HepG2 (cell line): ENCODE data around the gene PTPRB. TPM values are rescaled to one million over a fixed set of nuclear protein-coding genes. Genes with fewer than 3 reads are reported as not detected.
A peak's percentile ranks its signal among the peaks of the same experiment; 100 is the strongest.

ENCODE experiments used
- ATAC-seq: fragments of 200-7000 bp; cut with Tn5 transposase; 3 replicates; pipeline ENCODE4 v1.9.1; 2020; ENCODE audit warnings: mild to moderate bottlenecking, moderate library complexity
- BruUV-seq: library from RNA; stranded (reverse); fragments of 400-500 nt; replicated peaks from 2 replicates; lab custom pipeline; 2021; lab: Mats Ljungman, UMichigan
- CTCF ChIA-PET: fragments of 300-600 bp; formaldehyde crosslinking; extraction: SDS; loops from one replicate; lab custom pipeline; 2021; ENCODE audit warnings: low total read pairs, inconsistent platforms, low intra/inter-chr PET ratio; lab: Yijun Ruan, JAX
- POLR2A ChIA-PET: fragments of 350-600 bp; sonication (Branson Sonifier 250); formaldehyde crosslinking; loops from one replicate; lab custom pipeline; 2020; ENCODE audit warnings: antibody characterized with exemption, inconsistent platforms; lab: Yijun Ruan, JAX
- DNase-seq: peaks from one replicate; pipeline ENCODE4 v3.0.0-alpha.2; 2015; ENCODE audit warnings: low spot score
- FAIRE-seq: peaks from 3 replicates; lab custom pipeline; 2011; peaks lifted over from hg19 to GRCh38; lab: Jason Lieb, UNC
- H2AFZ ChIP-seq: one replicate; pipeline ENCODE4 v1.6.1; 2011; ENCODE audit warnings: low read length, inconsistent platforms
- H3K27ac ChIP-seq: fragments of 300-600 bp; 3 replicates; pipeline ENCODE4 v1.8.0; 2011; ENCODE audit warnings: mixed run types, mild to moderate bottlenecking, mixed read lengths, low read length, inconsistent platforms; ENCODE audit not compliant: insufficient read depth; ENCODE audit errors: extremely low read length
- H3K27me3 ChIP-seq, 2 experiments: fragments of 200-600 bp in 1 of 2; 2 replicates in 1 of 2; 3 replicates in 1 of 2; pipeline versions ENCODE4 v1.6.0 to v1.8.0; 2011; ENCODE audit warnings: low read length in 2 of 2, mild to moderate bottlenecking in 2 of 2, moderate library complexity in 2 of 2, inconsistent platforms in 1 of 2; ENCODE audit not compliant: insufficient read depth in 2 of 2, control insufficient read depth in 1 of 2
- H3K36me3 ChIP-seq, 2 experiments: fragments of 200-600 bp in 1 of 2; replicated peaks in 1 of 2; 2 replicates in 1 of 2; 3 replicates in 1 of 2; pipeline versions ENCODE4 v1.5.1 to v1.8.0; 2011; ENCODE audit warnings: low read length in 2 of 2, inconsistent platforms in 1 of 2; ENCODE audit not compliant: insufficient read depth in 2 of 2, control insufficient read depth in 1 of 2
- H3K4me1 ChIP-seq: 2 replicates; pipeline ENCODE4 v1.5.1; 2012; ENCODE audit warnings: low read length, inconsistent platforms; ENCODE audit not compliant: insufficient read depth
- H3K4me2 ChIP-seq: 2 replicates; pipeline ENCODE4 v1.6.0; 2011; ENCODE audit warnings: low read depth, low read length, inconsistent platforms
- H3K4me3 ChIP-seq, 3 experiments: fragments of 200-600 bp in 1 of 3; sonication (generic), shearing (Covaris generic) in 1 of 3; replicated peaks in 1 of 3; 2 replicates each; pipeline ENCODE4 v1.5.1; 2011 to 2016; ENCODE audit warnings: low read length in 3 of 3, inconsistent platforms in 2 of 3, low read depth in 2 of 3, mild to moderate bottlenecking in 2 of 3, control low read depth in 1 of 3, mixed read lengths in 1 of 3; ENCODE audit not compliant: insufficient read depth in 1 of 3
- H3K79me2 ChIP-seq: one replicate; pipeline ENCODE4 v1.6.1; 2011; ENCODE audit warnings: low read length, inconsistent platforms; ENCODE audit not compliant: insufficient read depth
- H3K9ac ChIP-seq: 2 replicates; pipeline ENCODE4 v1.6.0; 2011; ENCODE audit warnings: mild to moderate bottlenecking, low read depth, low read length, inconsistent platforms; ENCODE audit not compliant: insufficient read depth
- H3K9me3 ChIP-seq: 2 replicates; pipeline ENCODE4 v1.5.1; 2012; ENCODE audit warnings: mild to moderate bottlenecking, low read length
- H4K20me1 ChIP-seq: 2 replicates; pipeline ENCODE4 v1.6.0; 2011; ENCODE audit warnings: inconsistent platforms, mild to moderate bottlenecking, low read length, moderate library complexity; ENCODE audit not compliant: insufficient read depth
- FOXA3 ChIP-seq: IDR thresholded peaks from 2 replicates; pipeline ENCODE4 v1.6.1; 2016; ENCODE audit warnings: missing genetic modification reagents, missing compliant biosample characterization
- HNF4A ChIP-seq: sonication (generic); formaldehyde crosslinking; IDR thresholded peaks from 2 replicates; pipeline ENCODE4 v1.4.0; 2020; ENCODE audit warnings: missing genetic modification reagents
- MAFF ChIP-seq: IDR thresholded peaks from 2 replicates; pipeline ENCODE4 v1.6.1; 2011; ENCODE audit warnings: low read depth, low read length, improper control_type of control experiment
- MAFK ChIP-seq, 2 experiments: IDR thresholded peaks in 1 of 2; conservative IDR thresholded peaks in 1 of 2; 2 replicates each; pipeline ENCODE4 v1.6.1; 2011; ENCODE audit warnings: improper control_type of control experiment in 2 of 2, low read length in 2 of 2
- MEIS2 ChIP-seq: sonication (generic); formaldehyde crosslinking; IDR thresholded peaks from 2 replicates; pipeline ENCODE4 v1.9.0; 2021; ENCODE audit warnings: mild to moderate bottlenecking, missing genetic modification reagents
- MTERF4 ChIP-seq: sonication (generic); formaldehyde crosslinking; IDR thresholded peaks from 2 replicates; pipeline ENCODE4 v1.8.0; 2023; ENCODE audit warnings: mild to moderate bottlenecking, missing genetic modification reagents
- RAD51 ChIP-seq: fragments of 450-650 bp; IDR thresholded peaks from 2 replicates; pipeline ENCODE4 v1.6.1; 2016; ENCODE audit warnings: borderline replicate concordance
- SP1 ChIP-seq, 2 experiments: fragments of 450-650 bp in 1 of 2; sonication (generic) in 1 of 2; formaldehyde crosslinking in 1 of 2; IDR thresholded peaks; 2 replicates each; pipeline versions ENCODE4 v1.4.0 to v1.6.1; 2016 to 2020; ENCODE audit warnings: missing genetic modification reagents in 1 of 2
- TAF15 ChIP-seq: fragments of 200-400 bp; formaldehyde crosslinking; IDR thresholded peaks from one replicate; pipeline ENCODE4 v1.6.1; 2018; ENCODE audit warnings: mild to moderate bottlenecking, low read depth, low read length; ENCODE audit not compliant: poor library complexity, severe bottlenecking
- ZBTB3 ChIP-seq: sonication (generic); formaldehyde crosslinking; IDR thresholded peaks from 2 replicates; pipeline ENCODE4 v1.4.0; 2020; ENCODE audit warnings: low read depth, mild to moderate bottlenecking, moderate library complexity, missing genetic modification reagents, borderline replicate concordance
- ZBTB7B ChIP-seq: sonication (generic); formaldehyde crosslinking; IDR thresholded peaks from 2 replicates; pipeline ENCODE4 v1.4.0; 2020; ENCODE audit warnings: missing genetic modification reagents
- ZC3H4 ChIP-seq: sonication (generic); formaldehyde crosslinking; IDR thresholded peaks from 2 replicates; pipeline ENCODE4 v1.4.0; 2020; ENCODE audit warnings: missing genetic modification reagents, borderline replicate concordance
- ZNF367 ChIP-seq: sonication (generic); formaldehyde crosslinking; IDR thresholded peaks from 2 replicates; pipeline ENCODE4 v1.4.0; 2020; ENCODE audit warnings: missing genetic modification reagents, borderline replicate concordance
- ZNF660 ChIP-seq: sonication (generic); formaldehyde crosslinking; IDR thresholded peaks from 2 replicates; pipeline ENCODE4 v1.5.1; 2020; ENCODE audit warnings: mild to moderate bottlenecking, low read depth, missing genetic modification reagents, borderline replicate concordance
- ZSCAN21 ChIP-seq: sonication (generic); formaldehyde crosslinking; IDR thresholded peaks from 2 replicates; pipeline ENCODE4 v1.8.0; 2022; ENCODE audit warnings: mild to moderate bottlenecking, missing genetic modification reagents, moderate library complexity, borderline replicate concordance
- WGBS: methylation state at CpG from one replicate; pipeline ENCODE4 v1.1.6; 2017; ENCODE audit warnings: low lambda C conversion rate; 5-methylcytosine and 5-hydroxymethylcytosine counted together
- in situ Hi-C: cut with HindIII; loops from 2 replicates; pipeline ENCODE4 v1.10.0; 2017; ENCODE audit warnings: low pct_unique_long_range_greater_than_20kb; ENCODE audit not compliant: extremely low pct_ligation_motif_present
- intact Hi-C: fragments of 100-400 bp; cut with micrococcal nuclease; formaldehyde crosslinking; loops from one replicate; pipeline ENCODE4 v1.10.0; 2022; ENCODE audit not compliant: unreplicated experiment
- polyA plus RNA-seq, 8 experiments: library from polyadenylated mRNA; depleted of rRNA in 3 of 8; stranded (reverse) in 7 of 8; unstranded in 1 of 8; fragments of >200 nt; fragmentation: Illumina TruSeq in 4 of 8; extraction: Trizol in 4 of 8; gene quantifications; 2 replicates each; pipeline versions ENCODE4 v1.2.1 to v1.2.3, GENCODE V29; 2011 to 2016; ENCODE audit warnings: low read depth in 4 of 8, missing spikeins in 1 of 8, mixed read lengths in 1 of 8; ENCODE audit not compliant: insufficient read depth in 1 of 8
- total RNA-seq, 5 experiments: library from RNA; depleted of rRNA; stranded (reverse); fragments of >200 nt; fragmentation: Illumina TruSeq; extraction: Trizol; gene quantifications; 2 replicates each; pipeline ENCODE4 v1.2.3, GENCODE V29; 2016; ENCODE audit warnings: low read depth in 1 of 5
- TF ChIP-seq, protein P1 (sequence below): IDR thresholded peaks from 2 replicates; pipeline ENCODE4 v1.4.0; 2020; ENCODE audit warnings: mild to moderate bottlenecking, missing genetic modification reagents

The PTPRB gene
- total and polyA plus RNA-seq, 2 of the 13 experiments (the other 11 are each of a cell fraction or from before 2014, with no cell fraction given) = 0.02 to 0.07 TPM

- no peak for TF ChIP-seq ZNF660 (CRISPR knock-in tag)
- TF ChIP-seq RAD51 = no peak
- no peak for TF ChIP-seq ZC3H4
- TF ChIP-seq ZSCAN21 (CRISPR knock-in tag) = no peak
- no peak for TF ChIP-seq TAF15
- no peak for TF ChIP-seq ZBTB7B (CRISPR knock-in tag)
- no peak for TF ChIP-seq FOXA3 (CRISPR knock-in tag)
- TF ChIP-seq ZNF367 (CRISPR knock-in tag) = no peak
- no peak for TF ChIP-seq MEIS2 (CRISPR knock-in tag)
Observed at GRCh38 chr12:70661466-70662161, 24.4 kb upstream of the PTPRB start (continued).

DNA sequence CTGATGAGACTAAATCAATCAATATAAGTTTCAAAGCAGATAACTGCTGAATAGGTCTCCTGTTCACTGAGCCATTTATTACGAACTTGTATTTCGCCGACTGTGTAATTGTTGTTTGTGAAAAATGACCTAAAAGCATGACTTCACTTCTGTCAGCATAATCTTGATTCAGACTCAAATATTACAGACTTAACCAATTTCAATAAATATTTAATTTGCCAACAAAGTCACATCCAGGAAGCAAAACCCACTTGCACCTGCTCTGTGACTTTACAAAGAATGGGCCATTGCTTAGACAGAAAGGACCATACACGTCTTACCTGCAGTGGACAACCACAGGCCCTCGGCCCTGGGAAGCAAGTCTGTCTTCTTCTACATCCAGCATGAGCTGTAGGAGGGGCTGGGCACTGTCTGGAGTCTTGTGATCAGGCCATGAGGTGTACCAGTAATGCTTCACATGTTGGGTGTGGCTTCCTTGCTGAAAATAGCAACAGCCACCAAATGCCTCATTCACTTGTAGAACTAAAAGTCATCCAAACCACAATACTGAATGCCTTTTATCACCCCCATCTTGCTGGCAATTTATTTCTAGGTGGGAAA is 23.5 kb upstream of the PTPRB start:
- CTCF ChIA-PET = no interaction called here
- no peak for FAIRE-seq
- WGBS = 49% methylated on average over 5 of the region's 5 CpGs
- no peaks in the 10 kb centered on the region for H4K20me1 ChIP-seq
- no peak overlapping the region for H3K4me2 ChIP-seq
- no peaks in the 10 kb centered on the region for H3K36me3 ChIP-seq
- no peaks in the 10 kb centered on the region for H3K9me3 ChIP-seq
- H3K4me1 ChIP-seq = no peaks in the 10 kb centered on the region
- no peak overlapping the region for H3K4me3 ChIP-seq
- no peak for DNase-seq
- intact Hi-C loops (no loop called here), in situ Hi-C loops (no loop called here)
- no peak overlapping the region for H2AFZ ChIP-seq
- no peak overlapping the region for H3K9ac ChIP-seq
- H3K79me2 ChIP-seq = no peaks in the 10 kb centered on the region
- POLR2A ChIA-PET = no interaction called here
- no peak for ATAC-seq
- H3K27me3 ChIP-seq = no peaks in the 10 kb centered on the region
- H3K27ac ChIP-seq = no peak overlapping the region
- BruUV-seq = no TSS peak
- TF ChIP-seq MAFF (peak; percentile 81), MTERF4 (CRISPR knock-in tag) (no peak), ZBTB3 (CRISPR knock-in tag) (no peak), SP1 (IDR thresholded peaks at IDR 0.05) (no peak), SP1 (CRISPR knock-in tag; IDR thresholded peaks at IDR 0.05) (no peak), HNF4A (no peak), MAFK (conservative IDR thresholded peaks at IDR 0.05 in 1 of 2, IDR thresholded peaks at IDR 0.05 in 1 of 2; ENCODE audit: low read length in 2 of 2) (peak; percentile 75 to 87)
- TF ChIP-seq, protein P1, sequence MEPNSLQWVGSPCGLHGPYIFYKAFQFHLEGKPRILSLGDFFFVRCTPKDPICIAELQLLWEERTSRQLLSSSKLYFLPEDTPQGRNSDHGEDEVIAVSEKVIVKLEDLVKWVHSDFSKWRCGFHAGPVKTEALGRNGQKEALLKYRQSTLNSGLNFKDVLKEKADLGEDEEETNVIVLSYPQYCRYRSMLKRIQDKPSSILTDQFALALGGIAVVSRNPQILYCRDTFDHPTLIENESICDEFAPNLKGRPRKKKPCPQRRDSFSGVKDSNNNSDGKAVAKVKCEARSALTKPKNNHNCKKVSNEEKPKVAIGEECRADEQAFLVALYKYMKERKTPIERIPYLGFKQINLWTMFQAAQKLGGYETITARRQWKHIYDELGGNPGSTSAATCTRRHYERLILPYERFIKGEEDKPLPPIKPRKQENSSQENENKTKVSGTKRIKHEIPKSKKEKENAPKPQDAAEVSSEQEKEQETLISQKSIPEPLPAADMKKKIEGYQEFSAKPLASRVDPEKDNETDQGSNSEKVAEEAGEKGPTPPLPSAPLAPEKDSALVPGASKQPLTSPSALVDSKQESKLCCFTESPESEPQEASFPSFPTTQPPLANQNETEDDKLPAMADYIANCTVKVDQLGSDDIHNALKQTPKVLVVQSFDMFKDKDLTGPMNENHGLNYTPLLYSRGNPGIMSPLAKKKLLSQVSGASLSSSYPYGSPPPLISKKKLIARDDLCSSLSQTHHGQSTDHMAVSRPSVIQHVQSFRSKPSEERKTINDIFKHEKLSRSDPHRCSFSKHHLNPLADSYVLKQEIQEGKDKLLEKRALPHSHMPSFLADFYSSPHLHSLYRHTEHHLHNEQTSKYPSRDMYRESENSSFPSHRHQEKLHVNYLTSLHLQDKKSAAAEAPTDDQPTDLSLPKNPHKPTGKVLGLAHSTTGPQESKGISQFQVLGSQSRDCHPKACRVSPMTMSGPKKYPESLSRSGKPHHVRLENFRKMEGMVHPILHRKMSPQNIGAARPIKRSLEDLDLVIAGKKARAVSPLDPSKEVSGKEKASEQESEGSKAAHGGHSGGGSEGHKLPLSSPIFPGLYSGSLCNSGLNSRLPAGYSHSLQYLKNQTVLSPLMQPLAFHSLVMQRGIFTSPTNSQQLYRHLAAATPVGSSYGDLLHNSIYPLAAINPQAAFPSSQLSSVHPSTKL (CRISPR knock-in tag) = no peak
